OCI-LY3 (cell line): ENCODE data around the gene MXRA8.

Experiments
- CTCF ChIP-seq: fragments of 200-600, 300-600 bp; sonication (generic); IDR thresholded peaks from 2 replicates; pipeline ENCODE4 v1.5.1; 2014; ENCODE audit warnings: antibody characterized with exemption, low read length, low read depth
- EZH2phosphoT487 ChIP-seq: fragments of 200-600 bp; shearing (Covaris generic); IDR thresholded peaks from 2 replicates; pipeline ENCODE4 v1.6.1; 2018; ENCODE audit warnings: antibody characterized with exemption, mixed run types, low read depth

DNA sequence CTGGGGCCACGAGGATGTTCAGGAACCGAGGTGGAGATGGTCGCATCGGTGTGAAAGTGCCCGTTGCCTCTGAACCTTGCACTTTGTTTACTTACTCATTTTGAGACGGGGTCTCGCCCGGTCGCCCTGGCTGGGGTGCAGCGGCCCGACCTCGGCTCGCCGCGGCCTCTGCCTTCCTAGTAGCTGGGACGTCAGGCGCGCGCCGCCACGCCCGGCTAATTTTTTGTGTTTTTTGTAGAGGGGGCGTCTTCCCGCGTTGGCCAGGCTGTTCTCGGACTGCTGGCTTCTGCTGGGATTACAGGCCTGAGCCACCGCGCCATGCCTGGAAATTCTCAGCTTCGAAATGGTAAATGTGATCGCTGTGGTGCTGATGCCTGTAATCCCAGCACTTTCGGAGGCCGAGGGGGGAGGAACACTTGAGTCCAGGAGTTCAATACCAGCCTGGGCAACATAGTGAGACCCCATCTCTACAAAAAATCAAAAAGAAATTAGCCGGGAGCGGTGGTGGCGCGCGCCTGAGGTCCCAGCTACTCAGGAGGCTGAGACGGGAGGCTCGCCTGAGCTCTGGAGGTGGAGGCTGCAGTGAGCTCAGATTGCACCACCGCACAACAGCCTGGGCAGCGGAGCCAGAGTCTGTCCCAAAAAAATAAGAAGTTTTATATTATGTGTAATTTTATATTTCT lies 49.4 kb upstream of the MXRA8 start:
- TF ChIP-seq EZH2phosphoT487: no peak
- TF ChIP-seq CTCF: no peak
